ENCODE data around the gene CNNM3.

The CNNM3 gene

DNA sequence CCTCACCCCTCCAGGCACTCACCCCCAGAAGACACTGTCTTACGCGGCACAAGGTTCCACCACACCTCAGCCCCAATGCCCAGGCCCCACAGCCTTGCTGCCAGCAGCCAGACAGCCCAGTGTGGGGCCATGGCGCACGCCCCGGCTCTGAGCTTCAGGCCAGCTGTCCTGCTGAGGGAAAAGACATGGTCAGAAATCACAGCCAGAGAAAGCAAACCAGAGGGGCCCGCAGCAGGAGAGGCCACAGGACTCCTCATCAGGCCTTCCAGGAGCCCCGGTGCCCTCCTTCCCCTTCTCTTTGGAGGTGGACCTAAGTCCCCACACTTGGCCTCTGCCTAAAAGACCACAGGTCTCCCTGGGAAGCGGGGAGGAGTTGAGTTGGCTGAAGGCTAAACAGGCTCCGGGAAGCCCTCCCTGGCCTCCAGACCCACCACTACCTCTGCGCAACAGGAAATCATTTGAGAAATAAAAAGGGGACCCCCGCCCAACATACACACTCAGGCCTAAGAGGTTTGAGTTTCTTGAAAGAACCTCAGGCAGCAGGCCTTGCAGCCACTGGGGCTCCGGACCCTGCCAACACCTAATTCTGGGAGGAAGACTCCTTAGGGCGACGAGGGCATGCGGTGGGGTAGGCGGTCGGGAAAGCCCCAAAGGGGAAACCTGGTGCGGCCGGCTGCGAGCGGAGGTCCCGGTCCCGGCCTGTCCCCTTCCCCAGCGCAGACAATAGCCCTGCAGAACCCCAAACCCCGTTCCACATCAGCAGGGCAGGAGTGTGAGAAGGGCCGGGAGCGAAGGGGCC, 51.9 kb downstream of the CNNM3 start:
- H3K27me3 ChIP-seq (replicated peaks; ENCODE audit: control insufficient read depth, insufficient read depth, low read length), result no peaks in the 10 kb centered on the region
- TF ChIP-seq, protein P1, sequence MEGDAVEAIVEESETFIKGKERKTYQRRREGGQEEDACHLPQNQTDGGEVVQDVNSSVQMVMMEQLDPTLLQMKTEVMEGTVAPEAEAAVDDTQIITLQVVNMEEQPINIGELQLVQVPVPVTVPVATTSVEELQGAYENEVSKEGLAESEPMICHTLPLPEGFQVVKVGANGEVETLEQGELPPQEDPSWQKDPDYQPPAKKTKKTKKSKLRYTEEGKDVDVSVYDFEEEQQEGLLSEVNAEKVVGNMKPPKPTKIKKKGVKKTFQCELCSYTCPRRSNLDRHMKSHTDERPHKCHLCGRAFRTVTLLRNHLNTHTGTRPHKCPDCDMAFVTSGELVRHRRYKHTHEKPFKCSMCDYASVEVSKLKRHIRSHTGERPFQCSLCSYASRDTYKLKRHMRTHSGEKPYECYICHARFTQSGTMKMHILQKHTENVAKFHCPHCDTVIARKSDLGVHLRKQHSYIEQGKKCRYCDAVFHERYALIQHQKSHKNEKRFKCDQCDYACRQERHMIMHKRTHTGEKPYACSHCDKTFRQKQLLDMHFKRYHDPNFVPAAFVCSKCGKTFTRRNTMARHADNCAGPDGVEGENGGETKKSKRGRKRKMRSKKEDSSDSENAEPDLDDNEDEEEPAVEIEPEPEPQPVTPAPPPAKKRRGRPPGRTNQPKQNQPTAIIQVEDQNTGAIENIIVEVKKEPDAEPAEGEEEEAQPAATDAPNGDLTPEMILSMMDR (IDR thresholded peaks at IDR 0.05; ENCODE audit: insufficient read depth, low read length, poor library complexity, severe bottlenecking), result no peak
- no peak for DNase-seq (ENCODE audit: extremely low read depth, insufficient read length)
- peak overlapping the region; percentile 63 for H3K4me3 ChIP-seq (replicated peaks; ENCODE audit: low read depth, low read length)
- H3K36me3 ChIP-seq (ENCODE audit: control insufficient read depth, insufficient read depth, low read length), result peaks cover 18% of the 10 kb centered on the region

DNA sequence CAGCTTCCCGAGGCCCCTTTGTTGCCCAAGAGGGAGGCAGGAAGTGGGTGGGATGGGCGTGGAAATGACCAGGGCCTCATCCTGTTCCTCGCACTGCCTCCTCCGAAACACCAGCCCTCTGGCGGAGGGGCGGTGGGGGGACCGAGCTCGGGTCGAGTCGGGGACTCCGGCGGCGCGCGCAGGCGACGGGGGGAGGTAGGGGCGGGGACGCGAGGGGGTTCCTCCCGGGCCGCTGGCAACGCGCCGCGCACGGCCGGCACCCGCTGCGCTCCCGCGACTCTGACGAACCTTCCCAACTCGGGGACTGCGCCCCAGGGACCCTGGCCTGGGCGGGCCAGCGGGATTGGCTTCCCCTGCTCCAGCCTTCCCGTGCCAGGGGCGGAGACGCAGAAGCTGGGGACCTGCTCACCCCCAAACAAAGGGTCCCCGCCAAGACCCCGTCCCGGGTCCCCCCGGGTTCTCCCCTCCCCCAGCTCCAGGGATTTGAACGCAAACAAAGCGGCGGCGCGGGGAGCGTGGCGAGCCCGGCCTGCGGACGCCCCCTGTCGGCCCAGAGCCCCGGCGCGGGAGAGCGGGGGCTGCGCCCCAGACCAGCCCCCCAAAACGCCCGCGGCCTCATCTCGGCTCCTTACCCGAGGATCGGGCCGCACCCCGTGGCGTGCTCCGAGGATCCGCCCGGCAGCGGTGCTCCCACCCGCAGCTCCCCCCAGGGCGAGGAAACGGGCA, 52.6 kb downstream of the CNNM3 start:
- TF ChIP-seq, protein P1 (IDR thresholded peaks at IDR 0.05; ENCODE audit: insufficient read depth, low read length, poor library complexity, severe bottlenecking), result peak; percentile 48
- DNase-seq (ENCODE audit: extremely low read depth, insufficient read length), result peak; percentile 84
- H3K4me3 ChIP-seq (replicated peaks; ENCODE audit: low read depth, low read length), result peak overlapping the region; percentile 63
- peaks cover 11% of the 10 kb centered on the region for H3K36me3 ChIP-seq (ENCODE audit: control insufficient read depth, insufficient read depth, low read length)
- no peaks in the 10 kb centered on the region for H3K27me3 ChIP-seq (replicated peaks; ENCODE audit: control insufficient read depth, insufficient read depth, low read length)

GRCh38 chr2:96869281-96869821, 53.3 kb downstream of the CNNM3 start:
- DNase-seq (ENCODE audit: extremely low read depth, insufficient read length), result no peak
- TF ChIP-seq, protein P1 (IDR thresholded peaks at IDR 0.05; ENCODE audit: insufficient read depth, low read length, poor library complexity, severe bottlenecking), result no peak
- Histone ChIP-seq H3K27me3 (replicated peaks; ENCODE audit: control insufficient read depth, insufficient read depth, low read length) (no peaks in the 10 kb centered on the region), H3K4me3 (replicated peaks; ENCODE audit: low read depth, low read length) (peak overlapping the region; percentile 63), H3K36me3 (ENCODE audit: control insufficient read depth, insufficient read depth, low read length) (peaks cover 9% of the 10 kb centered on the region)

DNA sequence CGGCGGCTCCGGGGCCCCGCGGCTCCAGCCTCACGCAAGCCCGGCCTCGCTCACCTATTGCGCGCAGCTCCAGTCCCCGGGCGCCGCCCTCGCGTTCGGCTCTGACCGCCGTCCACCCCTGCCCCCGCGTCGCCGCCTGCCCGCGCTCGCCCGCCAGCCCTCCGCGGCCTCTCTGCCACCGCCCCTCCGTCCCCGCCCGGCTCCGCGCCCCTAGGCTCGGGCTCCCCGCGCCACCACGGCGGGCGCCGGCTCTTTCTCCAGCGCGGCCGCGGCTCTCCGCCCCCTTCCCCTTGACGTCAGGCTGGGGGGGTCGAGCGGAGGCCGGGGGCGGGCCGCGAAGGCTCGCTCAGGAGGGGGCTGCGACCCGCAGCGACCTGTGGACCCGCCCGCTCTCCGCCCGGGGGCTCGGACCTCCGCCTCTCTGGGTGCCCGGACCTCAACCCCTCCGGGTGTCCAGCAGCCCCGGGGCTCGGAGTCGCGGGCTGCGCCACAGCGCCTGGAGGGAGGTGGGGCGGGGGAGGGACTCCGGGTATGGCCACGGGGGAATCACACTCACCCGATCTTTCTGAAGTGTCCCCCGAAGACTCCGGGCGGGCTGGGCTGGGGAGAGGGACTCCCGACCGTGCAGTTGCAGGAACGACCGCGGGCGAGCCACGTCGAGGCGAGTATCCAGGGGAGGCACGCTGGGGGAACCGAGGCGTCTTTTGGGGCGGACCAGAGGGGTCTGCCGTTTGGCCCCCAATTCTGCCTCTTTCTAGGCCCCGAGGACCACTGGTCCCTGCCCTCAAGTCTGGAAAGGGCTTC, 54.0 kb downstream of the CNNM3 start, which contains the start of gene SEMA4C:
Gene SEMA4C, minus strand, starts transcription at position 259 of the 804 bp plus-strand sequence. CDS start 2,194 bp downstream, outside the sequence.
- H3K27me3 ChIP-seq (replicated peaks; ENCODE audit: control insufficient read depth, insufficient read depth, low read length), result no peaks in the 10 kb centered on the region
- TF ChIP-seq, protein P1 (IDR thresholded peaks at IDR 0.05; ENCODE audit: insufficient read depth, low read length, poor library complexity, severe bottlenecking), result no peak
- DNase-seq (ENCODE audit: extremely low read depth, insufficient read length), result peak; percentile 46
- H3K36me3 ChIP-seq (ENCODE audit: control insufficient read depth, insufficient read depth, low read length), result peaks cover 7% of the 10 kb centered on the region
- peak within 1 kb of the TSS; percentile 63 for H3K4me3 ChIP-seq (replicated peaks; ENCODE audit: low read depth, low read length)

- Histone ChIP-seq H3K36me3 (ENCODE audit: control insufficient read depth, insufficient read depth, low read length) (peaks cover 1% of the 10 kb centered on the region), H3K4me3 (replicated peaks; ENCODE audit: low read depth, low read length) (peak overlapping the region; percentile 63), H3K27me3 (replicated peaks; ENCODE audit: control insufficient read depth, insufficient read depth, low read length) (no peaks in the 10 kb centered on the region)
- TF ChIP-seq, protein P1 (IDR thresholded peaks at IDR 0.05; ENCODE audit: insufficient read depth, low read length, poor library complexity, severe bottlenecking), result no peak
- no peak for DNase-seq (ENCODE audit: extremely low read depth, insufficient read length)
Measured at GRCh38 chr2:96870626-96871255, 54.7 kb downstream of the CNNM3 start.

Measured in GM06990 (cell line).